ENCODE results near the gene MYO9B.
A peak's percentile ranks its signal among the peaks of the same experiment; 100 is the strongest.

MYO9B gene

GRCh38 chr19:17043744-17044143 is 31.8 kb upstream of the MYO9B start:
- H3K27ac ChIP-seq: no peak overlapping the region
- H3K36me3 ChIP-seq: peaks cover 6% of the 10 kb centered on the region
- no peaks in the 10 kb centered on the region for H3K9me3 ChIP-seq
- peaks cover 14% of the 10 kb centered on the region for H3K27me3 ChIP-seq
- H3K4me1 ChIP-seq (ENCODE audit: control insufficient read depth in 1 of 2, insufficient read depth in 1 of 2, low read depth in 1 of 2, low read length in 1 of 2): no peaks in the 10 kb centered on the region
- no peak overlapping the region for H3K4me3 ChIP-seq (ENCODE audit: low read depth in 1 of 2, low read length in 1 of 2)
- TF ChIP-seq, protein P1, sequence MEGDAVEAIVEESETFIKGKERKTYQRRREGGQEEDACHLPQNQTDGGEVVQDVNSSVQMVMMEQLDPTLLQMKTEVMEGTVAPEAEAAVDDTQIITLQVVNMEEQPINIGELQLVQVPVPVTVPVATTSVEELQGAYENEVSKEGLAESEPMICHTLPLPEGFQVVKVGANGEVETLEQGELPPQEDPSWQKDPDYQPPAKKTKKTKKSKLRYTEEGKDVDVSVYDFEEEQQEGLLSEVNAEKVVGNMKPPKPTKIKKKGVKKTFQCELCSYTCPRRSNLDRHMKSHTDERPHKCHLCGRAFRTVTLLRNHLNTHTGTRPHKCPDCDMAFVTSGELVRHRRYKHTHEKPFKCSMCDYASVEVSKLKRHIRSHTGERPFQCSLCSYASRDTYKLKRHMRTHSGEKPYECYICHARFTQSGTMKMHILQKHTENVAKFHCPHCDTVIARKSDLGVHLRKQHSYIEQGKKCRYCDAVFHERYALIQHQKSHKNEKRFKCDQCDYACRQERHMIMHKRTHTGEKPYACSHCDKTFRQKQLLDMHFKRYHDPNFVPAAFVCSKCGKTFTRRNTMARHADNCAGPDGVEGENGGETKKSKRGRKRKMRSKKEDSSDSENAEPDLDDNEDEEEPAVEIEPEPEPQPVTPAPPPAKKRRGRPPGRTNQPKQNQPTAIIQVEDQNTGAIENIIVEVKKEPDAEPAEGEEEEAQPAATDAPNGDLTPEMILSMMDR (IDR thresholded peaks at IDR 0.05): no peak

DNA sequence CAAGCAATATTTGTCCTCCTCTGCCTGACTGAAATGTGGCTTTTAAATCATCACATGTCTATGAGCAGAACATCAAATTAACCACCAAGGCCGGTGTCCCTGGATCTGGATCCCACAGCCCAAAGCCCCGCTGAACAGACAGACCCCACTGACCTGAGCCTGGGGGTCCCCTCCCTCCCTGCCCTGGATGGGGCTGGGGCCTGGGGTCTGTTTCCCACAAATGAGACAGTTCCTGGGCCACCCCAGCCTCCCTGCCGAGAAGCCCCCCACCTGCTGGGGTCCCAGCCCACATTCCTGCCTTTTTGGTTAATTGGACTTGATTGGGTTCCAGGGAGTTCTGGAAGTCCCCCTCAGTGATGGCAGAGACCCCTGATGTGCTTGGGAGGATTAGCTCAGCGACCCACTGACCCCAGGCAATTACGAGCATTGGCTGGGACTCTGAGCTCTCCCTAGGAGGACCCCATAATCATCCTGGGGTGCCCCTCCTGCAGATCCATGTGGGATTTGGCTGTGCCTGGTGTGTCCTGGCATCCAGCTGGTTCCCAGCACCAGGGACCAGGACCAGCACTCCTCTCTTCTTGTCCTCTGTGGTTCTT is 29.6 kb upstream of the MYO9B start:
- Histone ChIP-seq H3K27ac (no peak overlapping the region), H3K4me1 (ENCODE audit: control insufficient read depth in 1 of 2, insufficient read depth in 1 of 2, low read depth in 1 of 2, low read length in 1 of 2) (no peaks in the 10 kb centered on the region), H3K27me3 (peaks cover 14% of the 10 kb centered on the region), H3K9me3 (no peaks in the 10 kb centered on the region), H3K36me3 (peaks cover 29% of the 10 kb centered on the region), H3K4me3 (ENCODE audit: low read depth in 1 of 2, low read length in 1 of 2) (no peak overlapping the region)
- TF ChIP-seq, protein P1 (IDR thresholded peaks at IDR 0.05): no peak

- TF ChIP-seq, protein P1 (IDR thresholded peaks at IDR 0.05): no peak
- H3K36me3 ChIP-seq: peaks cover 51% of the 10 kb centered on the region
These were observed 26.6 kb upstream of the MYO9B start for GRCh38 chr19:17048885-17049453.

DNA sequence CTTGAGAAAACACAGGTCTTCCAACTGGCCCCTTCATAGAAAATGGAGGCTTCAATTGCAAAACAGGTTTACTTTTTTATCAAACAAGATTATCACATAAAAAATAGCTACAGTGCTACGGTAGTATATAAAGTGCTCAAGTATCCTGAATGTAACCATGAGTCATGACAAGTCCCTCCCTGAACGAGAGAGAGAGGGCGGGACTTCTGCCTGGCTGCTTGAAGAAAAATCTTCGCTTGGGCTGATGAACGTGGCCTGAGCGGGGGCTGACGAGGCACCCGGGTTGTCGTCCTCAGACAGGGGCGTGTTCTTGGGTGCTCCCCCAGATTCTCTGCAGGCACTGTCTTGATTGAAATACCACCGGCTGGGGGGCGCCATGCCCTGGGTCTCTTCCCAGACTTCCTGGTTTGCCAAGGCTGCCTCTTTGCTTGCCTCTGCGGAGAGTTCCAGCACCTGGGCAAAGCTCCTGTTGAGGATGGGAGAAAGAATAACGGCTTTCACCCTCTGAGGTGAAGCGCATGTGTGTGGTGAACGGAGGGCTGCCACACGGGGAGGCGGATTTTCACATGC is 25.8 kb upstream of the MYO9B start:
- no peaks in the 10 kb centered on the region for H3K9me3 ChIP-seq
- no peak overlapping the region for H3K27ac ChIP-seq
- TF ChIP-seq, protein P1 (IDR thresholded peaks at IDR 0.05): no peak
- peaks cover 55% of the 10 kb centered on the region for H3K36me3 ChIP-seq
- H3K4me3 ChIP-seq (ENCODE audit: low read depth in 1 of 2, low read length in 1 of 2): no peak overlapping the region
- H3K4me1 ChIP-seq (ENCODE audit: control insufficient read depth in 1 of 2, insufficient read depth in 1 of 2, low read depth in 1 of 2, low read length in 1 of 2): no peaks in the 10 kb centered on the region
- no peaks in the 10 kb centered on the region for H3K27me3 ChIP-seq

More at GRCh38 chr19:17048885-17049453, 26.6 kb upstream of the MYO9B start:
- Histone ChIP-seq H3K9me3 (no peaks in the 10 kb centered on the region), H3K27ac (no peak overlapping the region), H3K4me3 (ENCODE audit: low read depth in 1 of 2, low read length in 1 of 2) (no peak overlapping the region), H3K27me3 (no peaks in the 10 kb centered on the region), H3K4me1 (ENCODE audit: control insufficient read depth in 1 of 2, insufficient read depth in 1 of 2, low read depth in 1 of 2, low read length in 1 of 2) (no peaks in the 10 kb centered on the region)

- no peaks in the 10 kb centered on the region for H3K27me3 ChIP-seq
- TF ChIP-seq, protein P1 (IDR thresholded peaks at IDR 0.05): peak; percentile 39
- H3K36me3 ChIP-seq: peaks cover 69% of the 10 kb centered on the region
- H3K4me1 ChIP-seq (ENCODE audit: control insufficient read depth in 1 of 2, insufficient read depth in 1 of 2, low read depth in 1 of 2, low read length in 1 of 2): no peaks in the 10 kb centered on the region
- H3K27ac ChIP-seq: no peak overlapping the region
- no peaks in the 10 kb centered on the region for H3K9me3 ChIP-seq
- no peak overlapping the region for H3K4me3 ChIP-seq (ENCODE audit: low read depth in 1 of 2, low read length in 1 of 2)
These were observed 23.1 kb upstream of the MYO9B start for GRCh38 chr19:17052439-17052838.

All from neutrophil (primary cell).